ENCODE data around the gene HSPB2.

Gene HSPB2

GRCh38 chr11:111949519-111950426 lies 37.2 kb downstream of the HSPB2 start:
- no peak overlapping the region for H3K4me3 ChIP-seq
- H3K9me3 ChIP-seq: peaks cover 10% of the 10 kb centered on the region
- no peak overlapping the region for H3K9ac ChIP-seq
- no peak for TF ChIP-seq Cebpa-rat (IDR thresholded peaks at IDR 0.05)
- no peak overlapping the region for H3K4me2 ChIP-seq
- no peaks in the 10 kb centered on the region for H4K20me1 ChIP-seq
- H3K4me1 ChIP-seq: no peaks in the 10 kb centered on the region
- no peak overlapping the region for H3K27ac ChIP-seq
- H3K36me3 ChIP-seq: no peaks in the 10 kb centered on the region
- H3K27me3 ChIP-seq: no peaks in the 10 kb centered on the region

- Histone ChIP-seq H3K4me3 (no peak overlapping the region), H3K27ac (no peak overlapping the region), H4K20me1 (no peaks in the 10 kb centered on the region), H3K9me3 (peaks cover 10% of the 10 kb centered on the region), H3K27me3 (no peaks in the 10 kb centered on the region), H3K36me3 (no peaks in the 10 kb centered on the region), H3K9ac (no peak overlapping the region), H3K4me1 (no peaks in the 10 kb centered on the region), H3K4me2 (no peak overlapping the region)
- TF ChIP-seq Cebpa-rat (IDR thresholded peaks at IDR 0.05): no peak
Observed at GRCh38 chr11:111951565-111951964, 39.0 kb downstream of the HSPB2 start.

- Histone ChIP-seq H3K27me3 (no peaks in the 10 kb centered on the region), H3K4me2 (no peak overlapping the region), H3K9me3 (peaks cover 23% of the 10 kb centered on the region), H3K4me3 (no peak overlapping the region), H3K27ac (no peak overlapping the region), H4K20me1 (no peaks in the 10 kb centered on the region), H3K4me1 (no peaks in the 10 kb centered on the region), H3K9ac (no peak overlapping the region), H3K36me3 (peaks cover 4% of the 10 kb centered on the region; the same call in 1 of the 2 replicates)
- TF ChIP-seq Cebpa-rat (IDR thresholded peaks at IDR 0.05): no peak
Observed at GRCh38 chr11:111954154-111954553, 41.6 kb downstream of the HSPB2 start.

GRCh38 chr11:111957663-111958444 lies 45.3 kb downstream of the HSPB2 start:
- H3K27ac ChIP-seq: no peak overlapping the region

GRCh38 chr11:111960916-111961315 lies 48.4 kb downstream of the HSPB2 start:
- H3K4me2 ChIP-seq: no peak overlapping the region

More at GRCh38 chr11:111957663-111958444, 45.3 kb downstream of the HSPB2 start:
- Histone ChIP-seq H4K20me1 (no peaks in the 10 kb centered on the region), H3K36me3 (peaks cover 4% of the 10 kb centered on the region; the same call in 1 of the 2 replicates), H3K9me3 (peaks cover 16% of the 10 kb centered on the region), H3K4me3 (no peak overlapping the region), H3K4me1 (no peaks in the 10 kb centered on the region), H3K9ac (no peak overlapping the region), H3K4me2 (no peak overlapping the region), H3K27me3 (no peaks in the 10 kb centered on the region)
- TF ChIP-seq Cebpa-rat (IDR thresholded peaks at IDR 0.05): no peak

GRCh38 chr11:111961389-111962300 lies 49.1 kb downstream of the HSPB2 start:
- Histone ChIP-seq H3K9ac (no peak overlapping the region), H4K20me1 (no peaks in the 10 kb centered on the region), H3K9me3 (peaks cover 16% of the 10 kb centered on the region), H3K4me2 (no peak overlapping the region), H3K4me1 (no peaks in the 10 kb centered on the region), H3K27ac (no peak overlapping the region), H3K27me3 (no peaks in the 10 kb centered on the region), H3K36me3 (peaks cover 4% of the 10 kb centered on the region; the same call in 1 of the 2 replicates), H3K4me3 (no peak overlapping the region)
- TF ChIP-seq Cebpa-rat (IDR thresholded peaks at IDR 0.05): no peak

More at GRCh38 chr11:111960916-111961315, 48.4 kb downstream of the HSPB2 start:
- peaks cover 4% of the 10 kb centered on the region; the same call in 1 of the 2 replicates for H3K36me3 ChIP-seq
- no peaks in the 10 kb centered on the region for H4K20me1 ChIP-seq
- no peaks in the 10 kb centered on the region for H3K4me1 ChIP-seq
- no peak overlapping the region for H3K4me3 ChIP-seq
- no peak overlapping the region for H3K27ac ChIP-seq
- H3K9ac ChIP-seq: no peak overlapping the region
- no peaks in the 10 kb centered on the region for H3K27me3 ChIP-seq
- no peak for TF ChIP-seq Cebpa-rat (IDR thresholded peaks at IDR 0.05)
- H3K9me3 ChIP-seq: peaks cover 16% of the 10 kb centered on the region
